Type B pancreatic cell (in vitro differentiated cells): Measurements from ENCODE around the gene SLC66A2. TPM values are rescaled to one million over a fixed set of nuclear protein-coding genes. Genes with fewer than 3 reads are reported as not detected.
A peak's percentile ranks its signal among the peaks of the same experiment; 100 is the strongest.

Experiments
- DNase-seq: peaks from one replicate; pipeline ENCODE4 v3.0.0; 2021; ENCODE audit warnings: mixed read lengths; ENCODE audit not compliant: unreplicated experiment; ENCODE audit errors: extremely low spot score
- H3K27ac Mint-ChIP-seq: 2 replicates; pipeline ENCODE4 v1.8.0; 2021; ENCODE audit warnings: mild to moderate bottlenecking, mixed read lengths
- H3K27me3 Mint-ChIP-seq: 2 replicates; pipeline ENCODE4 v1.8.0; 2021; ENCODE audit warnings: mixed read lengths
- H3K36me3 Mint-ChIP-seq: 2 replicates; pipeline ENCODE4 v1.8.0; 2021; ENCODE audit warnings: mixed read lengths
- H3K4me1 Mint-ChIP-seq: one replicate; pipeline ENCODE4 v1.8.0; 2021; ENCODE audit warnings: mixed read lengths; ENCODE audit not compliant: unreplicated experiment
- H3K4me3 Mint-ChIP-seq: 2 replicates; pipeline ENCODE4 v1.8.0; 2021; ENCODE audit warnings: mild to moderate bottlenecking, mixed read lengths
- H3K9me3 Mint-ChIP-seq: 2 replicates; pipeline ENCODE4 v1.8.0; 2021; ENCODE audit warnings: mixed read lengths
- total RNA-seq: library from RNA; stranded (reverse); gene quantifications from 2 replicates; pipeline ENCODE4 v1.2.1, GENCODE V29; 2021; ENCODE audit warnings: low replicate concordance
- TF ChIP-seq, protein P1 (sequence below): fragments of 200-600 bp; sonication (generic); conservative IDR thresholded peaks from 2 replicates; pipeline ENCODE4 v1.5.0; 2021; ENCODE audit warnings: antibody characterized with exemption, mild to moderate bottlenecking

The SLC66A2 gene
- total RNA-seq, 1 donor from 2014 or later = 39.7 TPM

DNA sequence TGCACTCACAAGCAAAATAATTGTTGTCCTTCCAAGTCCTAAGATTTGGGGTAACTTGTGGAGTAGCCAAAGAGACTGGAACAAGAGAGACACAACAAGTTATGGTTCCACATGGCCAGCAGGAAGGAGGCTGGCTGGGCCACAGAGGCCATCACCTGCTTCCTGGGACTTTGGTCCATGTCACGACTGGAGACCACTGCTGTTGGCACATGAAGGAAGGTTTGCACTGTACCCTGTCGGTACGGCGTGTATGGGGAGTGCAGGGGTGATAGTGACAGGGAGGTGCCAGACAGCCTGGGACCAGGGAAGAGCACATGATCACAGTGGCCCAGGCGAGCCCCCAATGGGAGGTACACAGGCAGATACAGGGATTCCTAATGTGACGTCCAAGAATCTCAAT lies 15.5 kb downstream of the SLC66A2 start:
- no peaks in the 10 kb centered on the region for H3K27me3 Mint-ChIP-seq
- H3K4me3 Mint-ChIP-seq = no peak overlapping the region
- no peak overlapping the region for H3K27ac Mint-ChIP-seq
- DNase-seq = peak; percentile 24
- H3K36me3 Mint-ChIP-seq = peaks cover 73% of the 10 kb centered on the region
- H3K9me3 Mint-ChIP-seq = peaks cover 7% of the 10 kb centered on the region
- H3K4me1 Mint-ChIP-seq = peaks cover 4% of the 10 kb centered on the region
- TF ChIP-seq, protein P1, sequence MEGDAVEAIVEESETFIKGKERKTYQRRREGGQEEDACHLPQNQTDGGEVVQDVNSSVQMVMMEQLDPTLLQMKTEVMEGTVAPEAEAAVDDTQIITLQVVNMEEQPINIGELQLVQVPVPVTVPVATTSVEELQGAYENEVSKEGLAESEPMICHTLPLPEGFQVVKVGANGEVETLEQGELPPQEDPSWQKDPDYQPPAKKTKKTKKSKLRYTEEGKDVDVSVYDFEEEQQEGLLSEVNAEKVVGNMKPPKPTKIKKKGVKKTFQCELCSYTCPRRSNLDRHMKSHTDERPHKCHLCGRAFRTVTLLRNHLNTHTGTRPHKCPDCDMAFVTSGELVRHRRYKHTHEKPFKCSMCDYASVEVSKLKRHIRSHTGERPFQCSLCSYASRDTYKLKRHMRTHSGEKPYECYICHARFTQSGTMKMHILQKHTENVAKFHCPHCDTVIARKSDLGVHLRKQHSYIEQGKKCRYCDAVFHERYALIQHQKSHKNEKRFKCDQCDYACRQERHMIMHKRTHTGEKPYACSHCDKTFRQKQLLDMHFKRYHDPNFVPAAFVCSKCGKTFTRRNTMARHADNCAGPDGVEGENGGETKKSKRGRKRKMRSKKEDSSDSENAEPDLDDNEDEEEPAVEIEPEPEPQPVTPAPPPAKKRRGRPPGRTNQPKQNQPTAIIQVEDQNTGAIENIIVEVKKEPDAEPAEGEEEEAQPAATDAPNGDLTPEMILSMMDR = no peak

- TF ChIP-seq, protein P1 = no peak
- no peak overlapping the region for H3K4me3 Mint-ChIP-seq
- no peak overlapping the region for H3K27ac Mint-ChIP-seq
- H3K27me3 Mint-ChIP-seq = no peaks in the 10 kb centered on the region
- no peak for DNase-seq
- peaks cover 4% of the 10 kb centered on the region for H3K4me1 Mint-ChIP-seq
- peaks cover 73% of the 10 kb centered on the region for H3K36me3 Mint-ChIP-seq
- H3K9me3 Mint-ChIP-seq = peaks cover 7% of the 10 kb centered on the region
Measured at GRCh38 chr18:79935499-79935898, 16.0 kb downstream of the SLC66A2 start.

DNA sequence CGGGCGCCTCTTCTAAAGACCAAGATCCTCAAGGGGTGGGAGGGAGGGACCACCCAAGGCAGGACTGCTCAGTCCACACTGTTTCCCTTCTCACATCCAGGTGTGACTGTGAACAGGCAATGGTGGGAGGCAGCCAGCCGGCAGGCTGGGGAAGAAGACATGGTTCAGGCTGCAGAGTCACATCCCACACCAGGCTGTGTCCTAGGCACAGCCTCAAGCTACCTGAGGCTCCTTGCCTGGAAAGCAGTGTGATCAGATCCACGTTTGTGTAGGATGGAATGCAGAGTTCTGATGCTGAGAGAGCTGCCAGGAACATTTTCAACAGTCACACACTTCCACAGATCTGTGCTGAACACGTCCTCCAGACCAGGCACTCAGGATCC lies 16.4 kb downstream of the SLC66A2 start:
- Mint-ChIP-seq H3K36me3 (peaks cover 75% of the 10 kb centered on the region), H3K4me1 (peaks cover 4% of the 10 kb centered on the region), H3K4me3 (no peak overlapping the region), H3K27me3 (no peaks in the 10 kb centered on the region), H3K9me3 (peaks cover 7% of the 10 kb centered on the region), H3K27ac (no peak overlapping the region)
- TF ChIP-seq, protein P1 = no peak
- DNase-seq = peak; percentile 39

GRCh38 chr18:79934311-79935097 lies 16.9 kb downstream of the SLC66A2 start:
- Mint-ChIP-seq H3K4me1 (peaks cover 4% of the 10 kb centered on the region), H3K27me3 (no peaks in the 10 kb centered on the region), H3K9me3 (peaks cover 7% of the 10 kb centered on the region), H3K27ac (peak overlapping the region; percentile 73), H3K4me3 (peak overlapping the region; percentile 17), H3K36me3 (peaks cover 75% of the 10 kb centered on the region)
- peak; percentile 45 for DNase-seq
- TF ChIP-seq, protein P1 = peak; percentile 30

- TF ChIP-seq, protein P1 = peak; percentile 47
- Mint-ChIP-seq H3K4me3 (peak overlapping the region; percentile 18), H3K9me3 (peaks cover 12% of the 10 kb centered on the region), H3K27ac (peak overlapping the region; percentile 73), H3K36me3 (peaks cover 76% of the 10 kb centered on the region), H3K4me1 (peaks cover 4% of the 10 kb centered on the region), H3K27me3 (no peaks in the 10 kb centered on the region)
- peak; percentile 63 for DNase-seq
Measured at GRCh38 chr18:79933765-79934164, 17.7 kb downstream of the SLC66A2 start.
